ENCODE data around the gene TLCD5.
A peak's percentile ranks its signal among the peaks of the same experiment; 100 is the strongest.

TLCD5 gene

GRCh38 chr11:120314861-120315260 is 10.2 kb upstream of the TLCD5 start:
- no peak for TF ChIP-seq RAD21 (IDR thresholded peaks at IDR 0.05; ENCODE audit: low read depth)
- TF ChIP-seq EP300 (IDR thresholded peaks at IDR 0.05; ENCODE audit: borderline replicate concordance) = no peak
- TF ChIP-seq FOXM1 (IDR thresholded peaks at IDR 0.05; ENCODE audit: borderline replicate concordance, low read depth) = no peak
- no peak for TF ChIP-seq EGR1 (IDR thresholded peaks at IDR 0.05)
- TF ChIP-seq REST (IDR thresholded peaks at IDR 0.05; ENCODE audit: low read depth) = no peak

- TF ChIP-seq TAF1 (IDR thresholded peaks at IDR 0.05; ENCODE audit: low read depth) (no peak), REST (IDR thresholded peaks at IDR 0.05; ENCODE audit: low read depth) (no peak), EP300 (IDR thresholded peaks at IDR 0.05; ENCODE audit: borderline replicate concordance) (peak; percentile 57; the same call in 1 of the 2 replicates), TCF12 (IDR thresholded peaks at IDR 0.05; ENCODE audit: low read depth) (peak; percentile 64), YY1 (IDR thresholded peaks at IDR 0.05; ENCODE audit: low read depth) (peak; percentile 58; the same call in 1 of the 2 replicates), ZBTB7A (IDR thresholded peaks at IDR 0.05; ENCODE audit: low read depth) (0 out of 2 replicates have a peak, but pooled peaks have one; percentile 22), TEAD4 (IDR thresholded peaks at IDR 0.05) (peak; percentile 47; the same call in 1 of the 2 replicates), EGR1 (IDR thresholded peaks at IDR 0.05) (no peak), RAD21 (IDR thresholded peaks at IDR 0.05; ENCODE audit: low read depth) (no peak), FOXM1 (IDR thresholded peaks at IDR 0.05; ENCODE audit: borderline replicate concordance, low read depth) (peak; percentile 1; the same call in 1 of the 2 replicates), CREB1 (IDR thresholded peaks at IDR 0.05; ENCODE audit: low read depth) (peak; percentile 30; the same call in 1 of the 2 replicates), CEBPB (IDR thresholded peaks at IDR 0.05) (peak; percentile 78), NFIC (IDR thresholded peaks at IDR 0.05) (peak; percentile 93)
- TF ChIP-seq, protein P1, sequence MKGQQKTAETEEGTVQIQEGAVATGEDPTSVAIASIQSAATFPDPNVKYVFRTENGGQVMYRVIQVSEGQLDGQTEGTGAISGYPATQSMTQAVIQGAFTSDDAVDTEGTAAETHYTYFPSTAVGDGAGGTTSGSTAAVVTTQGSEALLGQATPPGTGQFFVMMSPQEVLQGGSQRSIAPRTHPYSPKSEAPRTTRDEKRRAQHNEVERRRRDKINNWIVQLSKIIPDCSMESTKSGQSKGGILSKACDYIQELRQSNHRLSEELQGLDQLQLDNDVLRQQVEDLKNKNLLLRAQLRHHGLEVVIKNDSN (IDR thresholded peaks at IDR 0.05) = 0 out of 2 replicates have a peak, but pooled peaks have one; percentile 23
- TF ChIP-seq, protein P2, sequence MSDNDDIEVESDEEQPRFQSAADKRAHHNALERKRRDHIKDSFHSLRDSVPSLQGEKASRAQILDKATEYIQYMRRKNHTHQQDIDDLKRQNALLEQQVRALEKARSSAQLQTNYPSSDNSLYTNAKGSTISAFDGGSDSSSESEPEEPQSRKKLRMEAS (IDR thresholded peaks at IDR 0.05) = peak; percentile 77
Measured at GRCh38 chr11:120316880-120317688, 8.0 kb upstream of the TLCD5 start.

DNA sequence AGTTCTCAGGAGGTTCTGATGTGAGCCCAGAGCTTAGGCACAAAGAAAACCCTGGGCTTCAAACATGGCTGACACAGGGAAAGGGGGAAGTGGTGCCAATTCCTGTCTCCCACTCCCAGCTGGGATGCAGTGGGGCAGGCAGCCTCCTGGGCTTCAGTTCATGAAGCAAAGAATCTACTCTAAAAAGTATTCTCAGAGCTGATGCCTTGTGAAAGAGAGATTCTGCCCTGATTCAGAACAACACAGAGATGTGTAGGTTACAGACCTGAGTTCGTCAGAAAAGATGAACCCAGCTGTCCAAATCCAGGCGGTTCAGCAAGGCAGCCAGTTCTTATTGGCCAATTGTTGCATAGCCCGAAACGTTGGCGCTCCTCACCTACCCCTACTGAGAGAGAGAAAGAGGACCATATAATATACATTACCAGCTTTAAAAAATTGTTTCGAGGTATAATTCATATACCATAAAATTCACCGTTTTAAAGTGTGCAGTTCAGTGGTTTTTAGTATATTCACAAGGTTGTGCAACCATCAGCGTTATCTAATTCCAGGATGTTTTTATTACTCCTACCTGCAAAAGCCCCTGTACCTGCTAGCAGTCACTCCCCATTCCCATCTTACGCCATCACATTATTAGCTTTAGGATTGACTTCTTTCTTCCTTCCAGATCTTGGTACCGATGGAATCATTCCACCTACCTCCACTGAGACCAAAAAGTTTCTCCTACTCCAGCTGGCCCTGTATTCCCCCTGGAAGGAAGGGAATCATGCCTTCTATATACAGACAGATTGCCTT is 7.2 kb upstream of the TLCD5 start:
- no peak for TF ChIP-seq YY1 (IDR thresholded peaks at IDR 0.05; ENCODE audit: low read depth)
- TF ChIP-seq TEAD4 (IDR thresholded peaks at IDR 0.05) = no peak

GRCh38 chr11:120318906-120319305 is 6.2 kb upstream of the TLCD5 start:
- TF ChIP-seq CEBPB (IDR thresholded peaks at IDR 0.05) = no peak

DNA sequence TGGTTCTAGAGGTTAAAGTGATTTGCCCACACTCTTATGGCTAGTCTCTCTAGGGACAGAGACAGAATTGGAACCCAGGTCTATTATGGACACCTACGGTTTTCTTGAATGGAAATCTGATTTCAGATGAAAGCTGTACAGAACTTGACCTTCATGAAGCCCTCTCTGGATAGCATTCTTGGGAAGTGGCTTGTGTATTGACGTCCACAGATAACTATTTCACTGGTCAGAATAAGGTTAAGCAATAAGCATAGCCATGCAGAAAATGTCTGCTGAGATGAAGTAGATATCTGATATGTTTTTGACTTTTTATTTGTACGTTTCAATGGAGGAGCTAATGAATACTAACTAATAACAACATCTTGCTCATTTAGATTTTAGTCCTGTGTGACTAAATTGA is 1.1 kb downstream of the TLCD5 start:
- no peak for TF ChIP-seq TEAD4 (IDR thresholded peaks at IDR 0.05)
- TF ChIP-seq CEBPB (IDR thresholded peaks at IDR 0.05) = no peak
- TF ChIP-seq EP300 (IDR thresholded peaks at IDR 0.05; ENCODE audit: borderline replicate concordance) = no peak
- TF ChIP-seq RAD21 (IDR thresholded peaks at IDR 0.05; ENCODE audit: low read depth) = no peak
- no peak for TF ChIP-seq TAF1 (IDR thresholded peaks at IDR 0.05; ENCODE audit: low read depth)
- TF ChIP-seq CREB1 (IDR thresholded peaks at IDR 0.05; ENCODE audit: low read depth) = no peak
- no peak for TF ChIP-seq REST (IDR thresholded peaks at IDR 0.05; ENCODE audit: low read depth)
- TF ChIP-seq, protein P2 (IDR thresholded peaks at IDR 0.05) = no peak
- no peak for TF ChIP-seq ZBTB7A (IDR thresholded peaks at IDR 0.05; ENCODE audit: low read depth)
- no peak for TF ChIP-seq NFIC (IDR thresholded peaks at IDR 0.05)
- no peak for TF ChIP-seq EGR1 (IDR thresholded peaks at IDR 0.05)
- no peak for TF ChIP-seq YY1 (IDR thresholded peaks at IDR 0.05; ENCODE audit: low read depth)
- TF ChIP-seq, protein P1 (IDR thresholded peaks at IDR 0.05) = no peak
- TF ChIP-seq FOXM1 (IDR thresholded peaks at IDR 0.05; ENCODE audit: borderline replicate concordance, low read depth) = no peak
- TF ChIP-seq TCF12 (IDR thresholded peaks at IDR 0.05; ENCODE audit: low read depth) = no peak

Measured in Ishikawa (cell line).